ENCODE results near the gene PER2.

GRCh38 chr2:238247002-238247822, 41.2 kb downstream of the PER2 start:
- TF ChIP-seq CTCF (IDR thresholded peaks at IDR 0.05; ENCODE audit: extremely low read depth in 1 of 2, insufficient read depth in 1 of 2, low read depth in 1 of 2, low read length in 2 of 2) (no peak), EZH2 (IDR thresholded peaks at IDR 0.05; ENCODE audit: borderline replicate concordance, low read depth, low read length, severe bottlenecking) (no peak), MYC (IDR thresholded peaks at IDR 0.05; ENCODE audit: low read depth, low read length) (no peak), POLR2A (IDR thresholded peaks at IDR 0.05; ENCODE audit: low read depth, low read length) (no peak), FOS (IDR thresholded peaks at IDR 0.05; ENCODE audit: borderline replicate concordance, insufficient read depth, low read length) (no peak), POLR2AphosphoS5 (IDR thresholded peaks at IDR 0.05; ENCODE audit: insufficient read depth, low read depth, low read length) (no peak), MAX (IDR thresholded peaks at IDR 0.05; ENCODE audit: insufficient read depth, insufficient read length) (no peak)
